ENCODE results near the gene ZNF700. TPM values are rescaled to one million over a fixed set of nuclear protein-coding genes. Genes with fewer than 3 reads are reported as not detected.
A peak's percentile ranks its signal among the peaks of the same experiment; 100 is the strongest.

Gene ZNF700
- polyA plus RNA-seq, 1 donor from 2014 or later, result 35.9 TPM

DNA sequence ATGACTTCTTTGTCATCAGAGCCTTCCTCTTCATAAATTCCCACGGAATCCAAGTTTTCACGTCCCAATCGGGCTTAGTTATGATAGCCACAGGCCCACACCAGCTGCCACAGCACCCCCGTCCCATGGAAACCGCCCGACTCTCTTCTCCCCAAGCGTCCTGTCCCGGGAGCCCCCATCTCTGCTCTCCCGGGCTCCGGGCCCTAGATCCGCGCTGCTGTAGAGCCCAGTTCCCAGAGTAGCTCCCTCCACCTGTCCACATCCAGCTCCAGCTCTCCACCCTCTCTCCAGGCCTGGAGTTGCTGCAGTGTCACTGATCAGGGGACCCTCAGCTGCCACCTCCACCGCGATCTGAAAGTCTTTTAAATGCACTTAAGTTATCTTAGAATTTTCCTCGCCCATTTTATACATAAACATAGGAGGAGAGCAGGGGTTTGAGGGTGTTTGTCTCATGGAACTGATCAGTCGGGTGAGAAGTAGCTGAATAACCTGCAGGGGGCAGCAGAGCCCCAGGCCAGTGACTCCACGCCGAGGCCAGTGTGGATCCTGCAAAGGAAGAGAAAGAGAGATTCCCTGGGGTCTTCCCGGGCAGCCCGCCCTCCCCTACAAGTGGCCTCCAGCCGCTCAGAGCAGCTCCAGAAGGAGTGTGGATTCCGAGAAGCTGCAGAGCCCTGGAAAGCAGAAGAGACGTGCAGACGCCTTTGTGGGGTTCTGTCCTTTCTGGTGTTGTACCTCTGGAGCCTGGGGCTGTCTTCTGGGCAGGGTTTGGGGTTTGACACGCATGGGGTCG lies 38.9 kb downstream of the ZNF700 start:
- no peaks in the 10 kb centered on the region for H3K36me3 ChIP-seq (ENCODE audit: insufficient read depth, low read length)
- H3K79me2 ChIP-seq (replicated peaks; ENCODE audit: insufficient read depth, low read length), result peaks cover 5% of the 10 kb centered on the region
- TF ChIP-seq TAF1 (IDR thresholded peaks at IDR 0.05; ENCODE audit: low read depth) (no peak), RAD21 (conservative IDR thresholded peaks at IDR 0.05) (peak; percentile 81), SMC3 (conservative IDR thresholded peaks at IDR 0.05; ENCODE audit: poor library complexity) (peak; percentile 79), MXI1 (conservative IDR thresholded peaks at IDR 0.05; ENCODE audit: poor library complexity, severe bottlenecking) (no peak)
- TF ChIP-seq, protein P1, sequence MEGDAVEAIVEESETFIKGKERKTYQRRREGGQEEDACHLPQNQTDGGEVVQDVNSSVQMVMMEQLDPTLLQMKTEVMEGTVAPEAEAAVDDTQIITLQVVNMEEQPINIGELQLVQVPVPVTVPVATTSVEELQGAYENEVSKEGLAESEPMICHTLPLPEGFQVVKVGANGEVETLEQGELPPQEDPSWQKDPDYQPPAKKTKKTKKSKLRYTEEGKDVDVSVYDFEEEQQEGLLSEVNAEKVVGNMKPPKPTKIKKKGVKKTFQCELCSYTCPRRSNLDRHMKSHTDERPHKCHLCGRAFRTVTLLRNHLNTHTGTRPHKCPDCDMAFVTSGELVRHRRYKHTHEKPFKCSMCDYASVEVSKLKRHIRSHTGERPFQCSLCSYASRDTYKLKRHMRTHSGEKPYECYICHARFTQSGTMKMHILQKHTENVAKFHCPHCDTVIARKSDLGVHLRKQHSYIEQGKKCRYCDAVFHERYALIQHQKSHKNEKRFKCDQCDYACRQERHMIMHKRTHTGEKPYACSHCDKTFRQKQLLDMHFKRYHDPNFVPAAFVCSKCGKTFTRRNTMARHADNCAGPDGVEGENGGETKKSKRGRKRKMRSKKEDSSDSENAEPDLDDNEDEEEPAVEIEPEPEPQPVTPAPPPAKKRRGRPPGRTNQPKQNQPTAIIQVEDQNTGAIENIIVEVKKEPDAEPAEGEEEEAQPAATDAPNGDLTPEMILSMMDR (IDR thresholded peaks at IDR 0.05; ENCODE audit: poor library complexity, severe bottlenecking), result peak; percentile 84
- no peaks in the 10 kb centered on the region for H3K27me3 ChIP-seq (ENCODE audit: insufficient read depth, low read depth, low read length)
- peak overlapping the region; percentile 2 for H2AFZ ChIP-seq (ENCODE audit: low read depth, low read length)
- H4K20me1 ChIP-seq (ENCODE audit: insufficient read depth), result no peaks in the 10 kb centered on the region
- no peaks in the 10 kb centered on the region for H3K9me2 ChIP-seq (ENCODE audit: insufficient read depth, low read length)
- no peaks in the 10 kb centered on the region for H3K9me3 ChIP-seq (ENCODE audit: low read length)
- peak overlapping the region; percentile 89 for H3K9ac ChIP-seq (ENCODE audit: low read length)
- peak overlapping the region; percentile 91 for H3K27ac ChIP-seq (ENCODE audit: low read length)
- no peaks in the 10 kb centered on the region for H3F3A ChIP-seq (ENCODE audit: insufficient read depth, low read length, poor library complexity, severe bottlenecking)
- peak overlapping the region; percentile 79 for H3K4me2 ChIP-seq (ENCODE audit: low read length)
- peak overlapping the region; percentile 85 for H3K4me3 ChIP-seq (ENCODE audit: low read length)

DNA sequence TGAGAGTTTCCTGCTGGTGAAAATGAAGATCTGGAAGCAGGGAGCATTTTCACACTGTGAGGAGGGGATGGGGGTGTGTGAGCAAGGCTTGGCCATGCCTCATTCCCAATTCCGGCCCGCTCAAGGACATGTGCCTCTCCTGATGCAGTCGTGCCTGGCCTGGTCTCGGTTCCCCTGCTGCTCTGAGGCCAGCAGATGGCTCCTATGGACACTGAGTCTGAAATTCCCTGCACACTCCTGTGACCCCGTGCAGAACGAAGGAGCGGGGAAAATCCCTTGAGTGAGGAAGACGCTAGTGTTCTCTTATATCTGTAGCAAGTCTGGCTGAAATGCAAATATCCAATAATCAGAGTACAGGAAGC lies 39.6 kb downstream of the ZNF700 start:
- peak overlapping the region; percentile 91 for H3K27ac ChIP-seq (ENCODE audit: low read length)
- H3K36me3 ChIP-seq (ENCODE audit: insufficient read depth, low read length), result no peaks in the 10 kb centered on the region
- no peaks in the 10 kb centered on the region for H4K20me1 ChIP-seq (ENCODE audit: insufficient read depth)
- H3K4me2 ChIP-seq (ENCODE audit: low read length), result peak overlapping the region; percentile 79
- no peaks in the 10 kb centered on the region for H3K9me3 ChIP-seq (ENCODE audit: low read length)
- peak overlapping the region; percentile 2 for H2AFZ ChIP-seq (ENCODE audit: low read depth, low read length)
- no peaks in the 10 kb centered on the region for H3K27me3 ChIP-seq (ENCODE audit: insufficient read depth, low read depth, low read length)
- peak overlapping the region; percentile 85 for H3K4me3 ChIP-seq (ENCODE audit: low read length)
- peak overlapping the region; percentile 89 for H3K9ac ChIP-seq (ENCODE audit: low read length)
- no peaks in the 10 kb centered on the region for H3F3A ChIP-seq (ENCODE audit: insufficient read depth, low read length, poor library complexity, severe bottlenecking)
- TF ChIP-seq, protein P1 (IDR thresholded peaks at IDR 0.05; ENCODE audit: poor library complexity, severe bottlenecking), result peak; percentile 29
- peak; percentile 27 for TF ChIP-seq SMC3 (conservative IDR thresholded peaks at IDR 0.05; ENCODE audit: poor library complexity)
- no peak for TF ChIP-seq TAF1 (IDR thresholded peaks at IDR 0.05; ENCODE audit: low read depth)
- TF ChIP-seq EZH2 (IDR thresholded peaks at IDR 0.05; ENCODE audit: borderline replicate concordance, insufficient read depth, low read length, poor library complexity, severe bottlenecking), result no peak
- no peak for TF ChIP-seq RAD21 (conservative IDR thresholded peaks at IDR 0.05)
- no peak for TF ChIP-seq MXI1 (conservative IDR thresholded peaks at IDR 0.05; ENCODE audit: poor library complexity, severe bottlenecking)
- H3K9me2 ChIP-seq (ENCODE audit: insufficient read depth, low read length), result no peaks in the 10 kb centered on the region
- H3K79me2 ChIP-seq (replicated peaks; ENCODE audit: insufficient read depth, low read length), result peaks cover 5% of the 10 kb centered on the region

Data from neural cell (in vitro differentiated cells).